HL-60 (cell line): ENCODE results near the gene SPRTN.

Experiments used
- CTCF ChIP-seq: IDR thresholded peaks from one replicate; pipeline ENCODE4 v1.5.1; 2011; ENCODE audit warnings: low read length, control low read depth, inconsistent platforms; ENCODE audit not compliant: insufficient read depth
- GABPA ChIP-seq: IDR thresholded peaks from 2 replicates; pipeline ENCODE4 v1.6.1; 2012; ENCODE audit warnings: low read depth
- POLR2AphosphoS5 ChIP-seq: IDR thresholded peaks from 2 replicates; pipeline ENCODE4 v1.6.1; 2012; ENCODE audit warnings: low read depth
- REST ChIP-seq: IDR thresholded peaks from 2 replicates; pipeline ENCODE4 v1.6.1; 2012; ENCODE audit warnings: low read depth; ENCODE audit not compliant: insufficient replicate concordance
- SPI1 ChIP-seq: IDR thresholded peaks from 2 replicates; pipeline ENCODE4 v1.6.1; 2012; ENCODE audit warnings: low read depth, mild to moderate bottlenecking, borderline replicate concordance

- TF ChIP-seq CTCF, result peak; percentile 76
- TF ChIP-seq POLR2AphosphoS5, result no peak
- no peak for TF ChIP-seq REST
- TF ChIP-seq SPI1, result no peak
- no peak for TF ChIP-seq GABPA
Observed at GRCh38 chr1:231315887-231316286, 22.2 kb upstream of the SPRTN start.
